NCI-H345 treated with DMSO at 0.1 percent for 48 hours (cell line): ENCODE data around the gene KLK15.
"Not testable (repeated sequence)": the region's sequence is repeated elsewhere in the genome, so short reads cannot be mapped to it uniquely, and the experiment has no call there.

ENCODE experiments used
- DNase-seq: peaks from one replicate; lab custom pipeline; 2025; ENCODE audit not compliant: unreplicated experiment; lab: John Stamatoyannopoulos, UW

KLK15 gene

GRCh38 chr19:50796634-50797428 is 36.5 kb downstream of the KLK15 start:
- no peak for DNase-seq

GRCh38 chr19:50796128-50796633 is 37.2 kb downstream of the KLK15 start:
- no peak for DNase-seq

GRCh38 chr19:50795664-50796073 is 37.7 kb downstream of the KLK15 start:
- no peak for DNase-seq

- DNase-seq = no peak
Measured at GRCh38 chr19:50794876-50795663, 38.3 kb downstream of the KLK15 start.

GRCh38 chr19:50794074-50794875 is 39.1 kb downstream of the KLK15 start:
- no peak for DNase-seq

- no peak for DNase-seq
Measured at GRCh38 chr19:50793558-50794065, 39.8 kb downstream of the KLK15 start.

GRCh38 chr19:50792272-50793250 is 40.8 kb downstream of the KLK15 start:
- no peak for DNase-seq

GRCh38 chr19:50791594-50792271 is 41.6 kb downstream of the KLK15 start:
- DNase-seq = no peak

GRCh38 chr19:50790922-50791467 is 42.4 kb downstream of the KLK15 start:
- DNase-seq = no peak

GRCh38 chr19:50790396-50790795 is 43.0 kb downstream of the KLK15 start, which contains the start of gene ACP4:
ACP4 (plus strand) TSS chr19:50790415; CDS start chr19:50790415, 0 bp downstream.
- no peak for DNase-seq

GRCh38 chr19:50785329-50785728 is 48.0 kb downstream of the KLK15 start:
- DNase-seq = no peak

- no peak for DNase-seq
Measured at GRCh38 chr19:50784710-50785109, 48.7 kb downstream of the KLK15 start.

- not testable (repeated sequence) for DNase-seq
Measured at GRCh38 chr19:50783848-50784152, 49.6 kb downstream of the KLK15 start.

GRCh38 chr19:50780753-50781435 is 52.5 kb downstream of the KLK15 start:
- DNase-seq = no peak

- no peak for DNase-seq
Measured at GRCh38 chr19:50779504-50780457, 53.6 kb downstream of the KLK15 start.

GRCh38 chr19:50778906-50779430 is 54.4 kb downstream of the KLK15 start:
- no peak for DNase-seq

- DNase-seq = no peak
Measured at GRCh38 chr19:50777830-50778303, 55.5 kb downstream of the KLK15 start.
